ENCODE measurements around the gene DNAJB4. TPM values are rescaled to one million over a fixed set of nuclear protein-coding genes. Genes with fewer than 3 reads are reported as not detected.
"Not testable (repeated sequence)": the region's sequence is repeated elsewhere in the genome, so short reads cannot be mapped to it uniquely, and the experiment has no call there.

DNAJB4 gene
- total RNA-seq, 2 experiments from 2014 or later = 9.1 to 10.8 TPM

- H3K27me3 Mint-ChIP-seq = peaks cover 3% of the 10 kb centered on the region
- intact Hi-C loops (cut with micrococcal nuclease) = no loop called here
- H3K27ac Mint-ChIP-seq = no peak overlapping the region
- DNase-seq = no peak
- H3K9me3 Mint-ChIP-seq = peaks cover 2% of the 10 kb centered on the region
- POLR2A ChIA-PET = interaction anchor here (0.7 kb wide), 1 partner anchor 30 kb away, joined by 3 read pairs; no protein-coding TSS in a partner anchor
- CTCF ChIA-PET = interaction anchor here (5.0 kb wide), 1 partner anchor 107 kb away, joined by 34 read pairs; no protein-coding TSS in a partner anchor
- peaks cover 37% of the 10 kb centered on the region for H3K4me1 Mint-ChIP-seq (ENCODE audit: low read depth)
- H3K36me3 Mint-ChIP-seq = peaks cover 4% of the 10 kb centered on the region
- H3K4me3 Mint-ChIP-seq = no peak overlapping the region
Measured at GRCh38 chr1:78007677-78008341, 3.1 kb downstream of the DNAJB4 start.

- POLR2A ChIA-PET = interaction anchor here (0.6 kb wide), 1 partner anchor 593 kb away, joined by 4 read pairs; no protein-coding TSS in a partner anchor
- Mint-ChIP-seq H3K9me3 (peaks cover 2% of the 10 kb centered on the region), H3K27ac (no peak overlapping the region), H3K27me3 (peaks cover 3% of the 10 kb centered on the region), H3K4me3 (no peak overlapping the region), H3K36me3 (peaks cover 9% of the 10 kb centered on the region), H3K4me1 (ENCODE audit: low read depth) (peaks cover 30% of the 10 kb centered on the region)
- DNase-seq = no peak
- CTCF ChIA-PET = no interaction called here
- intact Hi-C loops (cut with micrococcal nuclease) = no loop called here
Measured at GRCh38 chr1:78009276-78009675, 4.5 kb downstream of the DNAJB4 start.

GRCh38 chr1:78009836-78010235 lies 5.1 kb downstream of the DNAJB4 start:
- DNase-seq = no peak
- no peaks in the 10 kb centered on the region for H3K27me3 Mint-ChIP-seq
- ChIA-PET CTCF (interaction anchor here (0.5 kb wide), 1 partner anchor 10 kb away, joined by 5 read pairs; no protein-coding TSS in a partner anchor), POLR2A (interaction anchor here (0.6 kb wide), 1 partner anchor 592 kb away, joined by 4 read pairs; no protein-coding TSS in a partner anchor)
- intact Hi-C loops (cut with micrococcal nuclease) = no loop called here
- no peaks in the 10 kb centered on the region for H3K9me3 Mint-ChIP-seq
- H3K27ac Mint-ChIP-seq = no peak overlapping the region
- peaks cover 6% of the 10 kb centered on the region for H3K36me3 Mint-ChIP-seq
- peaks cover 24% of the 10 kb centered on the region for H3K4me1 Mint-ChIP-seq (ENCODE audit: low read depth)
- no peak overlapping the region for H3K4me3 Mint-ChIP-seq

- intact Hi-C loops (cut with micrococcal nuclease) = no loop called here
- Mint-ChIP-seq H3K27ac (no peak overlapping the region), H3K27me3 (no peaks in the 10 kb centered on the region), H3K36me3 (peaks cover 9% of the 10 kb centered on the region), H3K4me3 (no peak overlapping the region), H3K4me1 (ENCODE audit: low read depth) (peaks cover 22% of the 10 kb centered on the region), H3K9me3 (no peaks in the 10 kb centered on the region)
- ChIA-PET POLR2A (no interaction called here), CTCF (no interaction called here)
- no peak for DNase-seq
Measured at GRCh38 chr1:78011050-78011449, 6.3 kb downstream of the DNAJB4 start.

- H3K4me3 Mint-ChIP-seq = no peak overlapping the region
- no peaks in the 10 kb centered on the region for H3K27me3 Mint-ChIP-seq
- CTCF ChIA-PET = interaction anchor here (1.4 kb wide), 1 partner anchor 10 kb away, joined by 3 read pairs; the partner anchor contains the start of gene DNAJB4
- POLR2A ChIA-PET = no interaction called here
- H3K36me3 Mint-ChIP-seq = peaks cover 14% of the 10 kb centered on the region
- H3K4me1 Mint-ChIP-seq (ENCODE audit: low read depth) = no peaks in the 10 kb centered on the region
- no peak for DNase-seq
- H3K27ac Mint-ChIP-seq = no peak overlapping the region
- no peaks in the 10 kb centered on the region for H3K9me3 Mint-ChIP-seq
- intact Hi-C loops (cut with micrococcal nuclease) = no loop called here
Measured at GRCh38 chr1:78015148-78015547, 10.4 kb downstream of the DNAJB4 start.

GRCh38 chr1:78019024-78019423 lies 14.3 kb downstream of the DNAJB4 start:
- no peaks in the 10 kb centered on the region for H3K4me1 Mint-ChIP-seq (ENCODE audit: low read depth)
- no peaks in the 10 kb centered on the region for H3K27me3 Mint-ChIP-seq
- H3K27ac Mint-ChIP-seq = no peak overlapping the region
- peaks cover 6% of the 10 kb centered on the region for H3K9me3 Mint-ChIP-seq
- no peak overlapping the region for H3K4me3 Mint-ChIP-seq
- POLR2A ChIA-PET = no interaction called here
- intact Hi-C loops (cut with micrococcal nuclease) = no loop called here
- DNase-seq = no peak
- peaks cover 9% of the 10 kb centered on the region for H3K36me3 Mint-ChIP-seq
- CTCF ChIA-PET = no interaction called here

- H3K27ac Mint-ChIP-seq; H3K4me3 Mint-ChIP-seq; H3K27me3 Mint-ChIP-seq; H3K4me1 Mint-ChIP-seq (ENCODE audit: low read depth); intact Hi-C loops (cut with micrococcal nuclease); POLR2A ChIA-PET; DNase-seq; H3K36me3 Mint-ChIP-seq; H3K9me3 Mint-ChIP-seq; CTCF ChIA-PET: not testable (repeated sequence)
Measured at GRCh38 chr1:78021134-78021533, 16.4 kb downstream of the DNAJB4 start.

GRCh38 chr1:78029793-78030192 lies 25.1 kb downstream of the DNAJB4 start:
- no peak overlapping the region for H3K27ac Mint-ChIP-seq
- no peak for DNase-seq
- H3K36me3 Mint-ChIP-seq = no peaks in the 10 kb centered on the region
- no peaks in the 10 kb centered on the region for H3K9me3 Mint-ChIP-seq
- POLR2A ChIA-PET = no interaction called here
- no peak overlapping the region for H3K4me3 Mint-ChIP-seq
- no peaks in the 10 kb centered on the region for H3K4me1 Mint-ChIP-seq (ENCODE audit: low read depth)
- H3K27me3 Mint-ChIP-seq = peaks cover 4% of the 10 kb centered on the region
- CTCF ChIA-PET = interaction anchor here (1.0 kb wide), 1 partner anchor 496 kb away, joined by 3 read pairs; no protein-coding TSS in a partner anchor
- intact Hi-C loops (cut with micrococcal nuclease) = no loop called here

GRCh38 chr1:78032996-78033796 lies 28.5 kb downstream of the DNAJB4 start:
- Mint-ChIP-seq H3K4me3 (no peak overlapping the region), H3K9me3 (no peaks in the 10 kb centered on the region), H3K27ac (no peak overlapping the region), H3K4me1 (ENCODE audit: low read depth) (no peaks in the 10 kb centered on the region), H3K27me3 (peaks cover 4% of the 10 kb centered on the region), H3K36me3 (no peaks in the 10 kb centered on the region)
- CTCF ChIA-PET = no interaction called here
- POLR2A ChIA-PET = no interaction called here
- intact Hi-C loops (cut with micrococcal nuclease) = no loop called here
- no peak for DNase-seq

GRCh38 chr1:78033797-78034172 lies 29.0 kb downstream of the DNAJB4 start:
- ChIA-PET POLR2A (no interaction called here), CTCF (interaction anchor here (0.6 kb wide), 1 partner anchor 559 kb away, joined by 3 read pairs; no protein-coding TSS in a partner anchor)
- H3K9me3 Mint-ChIP-seq = no peaks in the 10 kb centered on the region
- peaks cover 4% of the 10 kb centered on the region for H3K27me3 Mint-ChIP-seq
- H3K4me3 Mint-ChIP-seq = no peak overlapping the region
- intact Hi-C loops (cut with micrococcal nuclease) = no loop called here
- H3K4me1 Mint-ChIP-seq (ENCODE audit: low read depth) = no peaks in the 10 kb centered on the region
- H3K27ac Mint-ChIP-seq = no peak overlapping the region
- DNase-seq = no peak
- no peaks in the 10 kb centered on the region for H3K36me3 Mint-ChIP-seq

GRCh38 chr1:78035121-78035520 lies 30.4 kb downstream of the DNAJB4 start:
- Mint-ChIP-seq H3K27ac (no peak overlapping the region), H3K4me3 (no peak overlapping the region), H3K9me3 (no peaks in the 10 kb centered on the region), H3K36me3 (no peaks in the 10 kb centered on the region), H3K4me1 (ENCODE audit: low read depth) (no peaks in the 10 kb centered on the region), H3K27me3 (peaks cover 4% of the 10 kb centered on the region)
- intact Hi-C loops (cut with micrococcal nuclease) = no loop called here
- no peak for DNase-seq
- CTCF ChIA-PET = no interaction called here
- POLR2A ChIA-PET = no interaction called here

- intact Hi-C loops (cut with micrococcal nuclease) = no loop called here
Measured at GRCh38 chr1:78036450-78036849, 31.7 kb downstream of the DNAJB4 start.

More at GRCh38 chr1:78036450-78036849, 31.7 kb downstream of the DNAJB4 start:
- ChIA-PET CTCF (no interaction called here), POLR2A (no interaction called here)
- no peak for DNase-seq
- H3K4me1 Mint-ChIP-seq (ENCODE audit: low read depth) = peaks cover 6% of the 10 kb centered on the region
- no peaks in the 10 kb centered on the region for H3K9me3 Mint-ChIP-seq
- H3K36me3 Mint-ChIP-seq = no peaks in the 10 kb centered on the region
- no peak overlapping the region for H3K27ac Mint-ChIP-seq
- H3K27me3 Mint-ChIP-seq = peaks cover 4% of the 10 kb centered on the region
- H3K4me3 Mint-ChIP-seq = no peak overlapping the region
